ENCODE data around the gene TBXAS1. TPM values are rescaled to one million over a fixed set of nuclear protein-coding genes. Genes with fewer than 3 reads are reported as not detected.

TBXAS1 gene
- total RNA-seq, 2 experiments from 2014 or later: 0.86 TPM; not detected in 1

GRCh38 chr7:140051820-140052219, 222.8 kb downstream of the TBXAS1 start:
- no TSS peak for BruUV-seq (replicated peaks)
- H3K36me3 ChIP-seq (ENCODE audit: insufficient read depth, low read length): no peaks in the 10 kb centered on the region
- intact Hi-C loops (cut with micrococcal nuclease; ENCODE audit: unreplicated experiment): no loop called here
- H3K4me1 ChIP-seq (ENCODE audit: insufficient read depth, low read length, poor library complexity, severe bottlenecking): no peaks in the 10 kb centered on the region
- H2AFZ ChIP-seq (ENCODE audit: low read length): no peak overlapping the region
- H3K4me3 ChIP-seq (ENCODE audit: low read depth, low read length, poor library complexity, severe bottlenecking): no peak overlapping the region
- no peaks in the 10 kb centered on the region for H3K9me2 ChIP-seq (ENCODE audit: insufficient read depth, low read length)
- no peaks in the 10 kb centered on the region for H4K20me1 ChIP-seq (ENCODE audit: insufficient read depth, low read length)
- no peak for DNase-seq (ENCODE audit: low spot score)
- no peak overlapping the region for H3K27ac ChIP-seq (ENCODE audit: low read depth, low read length, poor library complexity, severe bottlenecking)
- TF ChIP-seq EZH2phosphoT487 (IDR thresholded peaks at IDR 0.05; ENCODE audit: borderline replicate concordance, low read depth, low read length): no peak
- TF ChIP-seq, protein P1, sequence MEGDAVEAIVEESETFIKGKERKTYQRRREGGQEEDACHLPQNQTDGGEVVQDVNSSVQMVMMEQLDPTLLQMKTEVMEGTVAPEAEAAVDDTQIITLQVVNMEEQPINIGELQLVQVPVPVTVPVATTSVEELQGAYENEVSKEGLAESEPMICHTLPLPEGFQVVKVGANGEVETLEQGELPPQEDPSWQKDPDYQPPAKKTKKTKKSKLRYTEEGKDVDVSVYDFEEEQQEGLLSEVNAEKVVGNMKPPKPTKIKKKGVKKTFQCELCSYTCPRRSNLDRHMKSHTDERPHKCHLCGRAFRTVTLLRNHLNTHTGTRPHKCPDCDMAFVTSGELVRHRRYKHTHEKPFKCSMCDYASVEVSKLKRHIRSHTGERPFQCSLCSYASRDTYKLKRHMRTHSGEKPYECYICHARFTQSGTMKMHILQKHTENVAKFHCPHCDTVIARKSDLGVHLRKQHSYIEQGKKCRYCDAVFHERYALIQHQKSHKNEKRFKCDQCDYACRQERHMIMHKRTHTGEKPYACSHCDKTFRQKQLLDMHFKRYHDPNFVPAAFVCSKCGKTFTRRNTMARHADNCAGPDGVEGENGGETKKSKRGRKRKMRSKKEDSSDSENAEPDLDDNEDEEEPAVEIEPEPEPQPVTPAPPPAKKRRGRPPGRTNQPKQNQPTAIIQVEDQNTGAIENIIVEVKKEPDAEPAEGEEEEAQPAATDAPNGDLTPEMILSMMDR (conservative IDR thresholded peaks at IDR 0.05; ENCODE audit: low read length): no peak
- H3K9me3 ChIP-seq (ENCODE audit: low read length): no peaks in the 10 kb centered on the region
- ChIA-PET POLR2A (no interaction called here), CTCF (ENCODE audit: unreplicated experiment) (no interaction called here)
- H3K79me2 ChIP-seq (ENCODE audit: insufficient read depth, low read depth, low read length): no peaks in the 10 kb centered on the region
- H3K4me2 ChIP-seq (ENCODE audit: low read length): no peak overlapping the region

DNA sequence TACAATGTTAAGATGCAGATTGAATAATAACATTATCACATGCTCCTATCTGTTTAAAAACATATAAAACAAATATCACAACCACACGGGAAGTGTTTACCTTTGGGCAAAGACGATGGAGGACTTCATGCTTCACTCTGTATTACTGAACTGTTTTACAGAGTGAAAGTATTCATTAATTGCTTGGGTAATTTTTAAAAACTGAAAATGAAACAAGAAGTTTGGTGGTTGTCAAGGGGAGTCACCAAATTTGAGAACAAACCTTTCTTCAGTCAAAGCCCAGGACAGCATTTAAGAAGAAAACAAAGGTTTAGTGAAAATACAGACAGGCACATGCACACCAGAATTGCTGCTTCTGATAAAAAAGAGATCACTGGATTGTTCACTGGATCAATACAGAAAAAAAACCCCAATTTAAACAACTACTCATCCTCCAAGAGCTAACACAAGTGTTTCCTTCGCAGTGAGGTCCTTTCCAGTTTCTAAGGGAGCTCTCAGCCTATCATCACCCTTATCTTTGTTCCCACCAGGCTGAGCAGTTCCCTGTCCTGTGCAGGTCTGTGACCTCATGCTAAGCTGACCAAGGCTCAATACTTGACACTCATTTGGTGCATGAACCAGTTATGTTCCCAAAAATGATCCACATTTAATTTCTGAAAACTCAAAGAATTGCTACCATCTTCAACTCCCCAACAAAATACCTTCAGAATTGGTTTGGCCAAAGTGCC, 224.9 kb downstream of the TBXAS1 start:
- Histone ChIP-seq H4K20me1 (ENCODE audit: insufficient read depth, low read length) (no peaks in the 10 kb centered on the region), H3K9me3 (ENCODE audit: low read length) (no peaks in the 10 kb centered on the region), H2AFZ (ENCODE audit: low read length) (no peak overlapping the region), H3K4me2 (ENCODE audit: low read length) (no peak overlapping the region), H3K27ac (ENCODE audit: low read depth, low read length, poor library complexity, severe bottlenecking) (no peak overlapping the region), H3K4me1 (ENCODE audit: insufficient read depth, low read length, poor library complexity, severe bottlenecking) (no peaks in the 10 kb centered on the region), H3K4me3 (ENCODE audit: low read depth, low read length, poor library complexity, severe bottlenecking) (no peak overlapping the region), H3K9me2 (ENCODE audit: insufficient read depth, low read length) (no peaks in the 10 kb centered on the region), H3K36me3 (ENCODE audit: insufficient read depth, low read length) (no peaks in the 10 kb centered on the region), H3K79me2 (ENCODE audit: insufficient read depth, low read depth, low read length) (no peaks in the 10 kb centered on the region)
- ChIA-PET CTCF (ENCODE audit: unreplicated experiment) (no interaction called here), POLR2A (no interaction called here)
- TF ChIP-seq, protein P1 (conservative IDR thresholded peaks at IDR 0.05; ENCODE audit: low read length): no peak
- TF ChIP-seq EZH2phosphoT487 (IDR thresholded peaks at IDR 0.05; ENCODE audit: borderline replicate concordance, low read depth, low read length): no peak
- intact Hi-C loops (cut with micrococcal nuclease; ENCODE audit: unreplicated experiment): no loop called here
- DNase-seq (ENCODE audit: low spot score): no peak
- no TSS peak for BruUV-seq (replicated peaks)

- Histone ChIP-seq H3K36me3 (ENCODE audit: insufficient read depth, low read length) (no peaks in the 10 kb centered on the region), H3K4me2 (ENCODE audit: low read length) (no peak overlapping the region), H3K4me1 (ENCODE audit: insufficient read depth, low read length, poor library complexity, severe bottlenecking) (no peaks in the 10 kb centered on the region), H3K27ac (ENCODE audit: low read depth, low read length, poor library complexity, severe bottlenecking) (no peak overlapping the region), H3K79me2 (ENCODE audit: insufficient read depth, low read depth, low read length) (no peaks in the 10 kb centered on the region), H3K4me3 (ENCODE audit: low read depth, low read length, poor library complexity, severe bottlenecking) (no peak overlapping the region), H2AFZ (ENCODE audit: low read length) (no peak overlapping the region), H4K20me1 (ENCODE audit: insufficient read depth, low read length) (no peaks in the 10 kb centered on the region), H3K9me2 (ENCODE audit: insufficient read depth, low read length) (no peaks in the 10 kb centered on the region), H3K9me3 (ENCODE audit: low read length) (no peaks in the 10 kb centered on the region)
- TF ChIP-seq, protein P1 (conservative IDR thresholded peaks at IDR 0.05; ENCODE audit: low read length): no peak
- no peak for TF ChIP-seq EZH2phosphoT487 (IDR thresholded peaks at IDR 0.05; ENCODE audit: borderline replicate concordance, low read depth, low read length)
- POLR2A ChIA-PET: no interaction called here
- DNase-seq (ENCODE audit: low spot score): no peak
- intact Hi-C loops (cut with micrococcal nuclease; ENCODE audit: unreplicated experiment): no loop called here
- no TSS peak for BruUV-seq (replicated peaks)
- CTCF ChIA-PET (ENCODE audit: unreplicated experiment): no interaction called here
Observed at GRCh38 chr7:140054751-140055150, 225.7 kb downstream of the TBXAS1 start.
